Natural killer cell (primary cell): ENCODE results near the gene ZNF441. TPM values are rescaled to one million over a fixed set of nuclear protein-coding genes. Genes with fewer than 3 reads are reported as not detected.

ENCODE experiments used
- ATAC-seq, 3 donors: fragments of 150-1000 bp in 2 of 3; fragments of 200-7000 bp in 1 of 3; cut with Tn5 transposase; 1 replicate in 1 of 3; 2 replicates in 2 of 3; pipeline ENCODE4 v1.10.0; 2021; ENCODE audit warnings: mild to moderate bottlenecking in 2 of 3, moderate library complexity in 2 of 3
- DNase-seq, 2 donors: peaks; one replicate each; pipeline versions ENCODE4 v3.0.0 to v3.0.0-alpha.2; 2013 to 2021; ENCODE audit warnings: mixed read lengths in 1 of 2
- H3K27ac ChIP-seq: one replicate; pipeline ENCODE4 v1.5.1; 2013; ENCODE audit warnings: mild to moderate bottlenecking, low read length
- H3K27me3 ChIP-seq: one replicate; pipeline ENCODE4 v1.6.1; 2013; ENCODE audit warnings: low read length; ENCODE audit not compliant: control insufficient read depth, insufficient read depth
- H3K36me3 ChIP-seq: one replicate; pipeline ENCODE4 v1.6.1; 2013; ENCODE audit warnings: low read length; ENCODE audit not compliant: control insufficient read depth, insufficient read depth
- H3K4me1 ChIP-seq: one replicate; pipeline ENCODE4 v1.6.1; 2013; ENCODE audit warnings: low read length; ENCODE audit not compliant: control insufficient read depth, insufficient read depth
- H3K4me3 ChIP-seq: one replicate; pipeline ENCODE4 v1.5.1; 2013; ENCODE audit warnings: low read length
- H3K9me3 ChIP-seq: one replicate; pipeline ENCODE4 v1.6.1; 2013; ENCODE audit warnings: low read length; ENCODE audit not compliant: control insufficient read depth, insufficient read depth
- H3K27ac Mint-ChIP-seq, 2 donors: one replicate each; pipeline ENCODE4 v1.8.0; 2022; ENCODE audit warnings: mild to moderate bottlenecking in 2 of 2, mixed read lengths in 2 of 2, moderate library complexity in 1 of 2
- H3K27me3 Mint-ChIP-seq, 2 donors: one replicate each; pipeline ENCODE4 v1.8.0; 2022; ENCODE audit warnings: low read depth in 2 of 2, mixed read lengths in 2 of 2
- H3K36me3 Mint-ChIP-seq: one replicate; pipeline ENCODE4 v1.8.0; 2022; ENCODE audit warnings: mixed read lengths
- H3K4me1 Mint-ChIP-seq, 2 donors: one replicate each; pipeline ENCODE4 v1.8.0; 2022; ENCODE audit warnings: mixed read lengths in 2 of 2
- H3K4me3 Mint-ChIP-seq: one replicate; pipeline ENCODE4 v1.8.0; 2022; ENCODE audit warnings: mild to moderate bottlenecking, moderate library complexity, mixed read lengths
- H3K9me3 Mint-ChIP-seq, 2 donors: one replicate each; pipeline ENCODE4 v1.8.0; 2022; ENCODE audit warnings: mixed read lengths in 2 of 2
- WGBS: methylation state at CpG from one replicate; pipeline ENCODE4 v1.1.7; 2013; ENCODE audit warnings: missing lambda C conversion rate; ENCODE audit not compliant: insufficient coverage; 5-methylcytosine and 5-hydroxymethylcytosine counted together
- intact Hi-C: fragments of 100-400 bp; cut with micrococcal nuclease; formaldehyde crosslinking; loops from one replicate; pipeline ENCODE4 v1.14.2; 2022
- total RNA-seq, 4 donors: library from RNA; stranded (reverse); fragments of 120-200 nt in 1 of 4; gene quantifications; one replicate each; pipeline versions ENCODE4 v1.2.3 to v1.2.4, GENCODE V29; 2013 to 2022
- TF ChIP-seq, protein P1 (sequence below): fragments of 200-600 bp; IDR thresholded peaks from one replicate; pipeline ENCODE4 v1.8.0; 2022; ENCODE audit warnings: antibody characterized with exemption

Gene ZNF441
- total RNA-seq, 3 donors from 2014 or later (not counting 1 experiment from before 2014, with no cell fraction given): 6.5 to 9.6 (median 7.1) TPM

GRCh38 chr19:11729586-11729985 is 37.2 kb upstream of the ZNF441 start:
- peaks cover 7% of the 10 kb centered on the region for H3K9me3 ChIP-seq
- intact Hi-C loops: no loop called here
- Mint-ChIP-seq H3K9me3 (peaks cover 0 to 3% of the 10 kb centered on the region in 2 donors), H3K36me3 (no peaks in the 10 kb centered on the region), H3K27me3 (no peaks in the 10 kb centered on the region), H3K4me3 (no peak overlapping the region), H3K4me1 (no peaks in the 10 kb centered on the region), H3K27ac (no peak overlapping the region)
- H3K4me3 ChIP-seq: no peak overlapping the region
- no peak for DNase-seq
- no peak overlapping the region for H3K27ac ChIP-seq
- TF ChIP-seq, protein P1, sequence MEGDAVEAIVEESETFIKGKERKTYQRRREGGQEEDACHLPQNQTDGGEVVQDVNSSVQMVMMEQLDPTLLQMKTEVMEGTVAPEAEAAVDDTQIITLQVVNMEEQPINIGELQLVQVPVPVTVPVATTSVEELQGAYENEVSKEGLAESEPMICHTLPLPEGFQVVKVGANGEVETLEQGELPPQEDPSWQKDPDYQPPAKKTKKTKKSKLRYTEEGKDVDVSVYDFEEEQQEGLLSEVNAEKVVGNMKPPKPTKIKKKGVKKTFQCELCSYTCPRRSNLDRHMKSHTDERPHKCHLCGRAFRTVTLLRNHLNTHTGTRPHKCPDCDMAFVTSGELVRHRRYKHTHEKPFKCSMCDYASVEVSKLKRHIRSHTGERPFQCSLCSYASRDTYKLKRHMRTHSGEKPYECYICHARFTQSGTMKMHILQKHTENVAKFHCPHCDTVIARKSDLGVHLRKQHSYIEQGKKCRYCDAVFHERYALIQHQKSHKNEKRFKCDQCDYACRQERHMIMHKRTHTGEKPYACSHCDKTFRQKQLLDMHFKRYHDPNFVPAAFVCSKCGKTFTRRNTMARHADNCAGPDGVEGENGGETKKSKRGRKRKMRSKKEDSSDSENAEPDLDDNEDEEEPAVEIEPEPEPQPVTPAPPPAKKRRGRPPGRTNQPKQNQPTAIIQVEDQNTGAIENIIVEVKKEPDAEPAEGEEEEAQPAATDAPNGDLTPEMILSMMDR: no peak
- H3K27me3 ChIP-seq: no peaks in the 10 kb centered on the region
- H3K36me3 ChIP-seq: peaks cover 3% of the 10 kb centered on the region
- ATAC-seq: no peak
- WGBS: 98% methylated on average over 3 of the region's 4 CpGs
- no peaks in the 10 kb centered on the region for H3K4me1 ChIP-seq

DNA sequence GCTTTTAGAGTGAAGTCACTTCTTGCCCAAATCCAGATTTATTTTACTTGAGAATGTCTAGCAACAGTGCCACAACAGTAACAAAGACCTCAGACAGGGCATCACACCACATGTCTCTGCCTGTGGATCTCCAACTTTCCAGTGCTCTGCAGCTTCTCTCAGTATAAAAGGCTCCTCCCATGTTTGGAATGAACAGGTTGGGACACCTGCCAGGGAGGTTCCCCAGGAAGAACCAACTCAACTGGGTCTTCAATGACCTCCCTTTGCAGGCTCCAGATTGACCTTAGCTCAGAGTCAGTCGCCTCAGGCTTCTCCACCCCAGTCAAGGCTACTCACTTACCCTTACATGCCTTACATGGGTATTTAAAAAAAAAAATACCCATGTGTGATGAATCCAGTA is 31.4 kb upstream of the ZNF441 start:
- Mint-ChIP-seq H3K4me3 (no peak overlapping the region), H3K4me1 (peaks cover 20 to 21% of the 10 kb centered on the region in 2 donors), H3K27me3 (no peaks in the 10 kb centered on the region), H3K9me3 (no peaks in the 10 kb centered on the region), H3K36me3 (no peaks in the 10 kb centered on the region), H3K27ac (no peak overlapping the region)
- Histone ChIP-seq H3K9me3 (no peaks in the 10 kb centered on the region), H3K4me1 (peaks cover 19% of the 10 kb centered on the region), H3K27me3 (no peaks in the 10 kb centered on the region), H3K27ac (no peak overlapping the region), H3K4me3 (no peak overlapping the region), H3K36me3 (no peaks in the 10 kb centered on the region)
- ATAC-seq (no peak), DNase-seq (no peak)
- TF ChIP-seq, protein P1: no peak
- intact Hi-C loops: no loop called here
- no CpG with 5 or more reads among the region's 1 CpG for WGBS

DNA sequence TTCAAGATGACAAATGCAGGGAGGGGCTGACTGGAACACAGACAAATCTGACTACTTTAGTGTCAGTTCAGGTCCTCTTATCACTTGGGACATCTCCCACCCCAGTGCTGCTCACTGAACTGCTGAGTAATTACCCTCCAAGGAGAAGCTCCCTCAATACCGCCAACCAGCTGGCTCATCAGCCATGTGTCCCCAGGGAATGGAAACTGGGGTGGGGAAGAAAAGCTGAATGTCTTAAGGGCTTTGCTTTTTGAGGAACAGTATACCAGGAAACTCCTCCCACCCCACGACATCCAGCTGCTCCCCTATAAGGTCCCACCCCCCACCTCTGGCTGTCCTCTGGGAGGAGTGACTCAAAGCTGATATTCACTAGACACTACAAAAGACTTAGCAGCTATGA is 30.1 kb upstream of the ZNF441 start:
- Histone ChIP-seq H3K27ac (no peak overlapping the region), H3K36me3 (no peaks in the 10 kb centered on the region), H3K4me3 (no peak overlapping the region), H3K4me1 (peaks cover 19% of the 10 kb centered on the region), H3K27me3 (no peaks in the 10 kb centered on the region), H3K9me3 (no peaks in the 10 kb centered on the region)
- H3K4me3 Mint-ChIP-seq: peak overlapping the region; percentile 70
- no peaks in the 10 kb centered on the region for H3K27me3 Mint-ChIP-seq
- intact Hi-C loops: no loop called here
- peaks cover 20 to 21% of the 10 kb centered on the region in 2 donors for H3K4me1 Mint-ChIP-seq
- TF ChIP-seq, protein P1: no peak
- no peak overlapping the region for H3K27ac Mint-ChIP-seq
- DNase-seq (no peak), ATAC-seq (no peak)
- H3K36me3 Mint-ChIP-seq: no peaks in the 10 kb centered on the region
- 7% methylated on average over 1 of the region's 2 CpGs for WGBS
- no peaks in the 10 kb centered on the region for H3K9me3 Mint-ChIP-seq
